ENCODE measurements around the gene DDX52.
A peak's percentile ranks its signal among the peaks of the same experiment; 100 is the strongest.

Gene DDX52

GRCh38 chr17:37574427-37574826 is 68.8 kb downstream of the DDX52 start:
- DNase-seq = no peak

DNA sequence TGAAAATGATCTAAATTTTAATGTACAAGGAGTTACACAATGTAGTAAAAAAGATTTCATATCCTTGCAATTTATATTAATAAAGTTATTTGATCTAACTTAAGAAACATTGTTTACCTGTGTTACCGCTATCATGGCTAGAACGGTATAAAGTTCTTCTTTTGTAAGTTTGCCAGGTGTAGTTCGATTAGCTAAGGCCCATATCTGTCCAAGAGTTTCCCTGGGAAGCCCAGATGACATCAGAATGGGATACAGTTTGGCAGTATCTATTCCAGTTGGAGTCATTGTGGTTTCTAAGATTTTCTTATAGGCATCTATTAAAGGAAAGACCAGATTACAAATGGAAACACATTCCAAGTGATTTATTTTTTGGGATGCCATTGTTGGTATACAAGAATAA is 71.6 kb downstream of the DDX52 start:
- DNase-seq = no peak

DNA sequence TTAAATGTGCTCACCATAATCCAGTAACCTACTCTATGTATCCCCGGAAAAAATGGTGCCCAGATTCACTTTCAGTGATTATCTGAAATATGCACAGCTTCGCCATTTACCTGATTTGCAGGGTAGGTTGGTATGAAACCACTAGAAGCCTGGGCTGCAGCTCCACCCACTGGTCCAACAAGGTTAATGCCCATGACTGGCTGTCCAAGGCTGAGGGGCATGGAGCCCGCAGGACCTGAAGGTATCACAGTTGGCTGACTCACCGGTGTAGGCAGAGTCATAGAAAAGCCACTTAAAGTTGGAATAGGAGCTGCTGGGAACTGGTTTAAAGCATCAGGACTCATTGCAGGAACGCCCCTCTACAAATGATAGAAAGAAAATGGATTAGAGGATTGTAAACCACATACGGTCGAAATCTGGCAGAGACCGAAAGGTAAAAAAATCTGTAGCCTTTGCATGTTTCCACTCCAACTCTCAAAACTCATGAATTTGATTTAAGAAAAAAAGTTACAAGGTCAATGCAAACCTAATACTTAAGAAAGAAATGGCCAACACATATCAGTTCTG is 72.6 kb downstream of the DDX52 start:
- peak; percentile 1 for DNase-seq

DNA sequence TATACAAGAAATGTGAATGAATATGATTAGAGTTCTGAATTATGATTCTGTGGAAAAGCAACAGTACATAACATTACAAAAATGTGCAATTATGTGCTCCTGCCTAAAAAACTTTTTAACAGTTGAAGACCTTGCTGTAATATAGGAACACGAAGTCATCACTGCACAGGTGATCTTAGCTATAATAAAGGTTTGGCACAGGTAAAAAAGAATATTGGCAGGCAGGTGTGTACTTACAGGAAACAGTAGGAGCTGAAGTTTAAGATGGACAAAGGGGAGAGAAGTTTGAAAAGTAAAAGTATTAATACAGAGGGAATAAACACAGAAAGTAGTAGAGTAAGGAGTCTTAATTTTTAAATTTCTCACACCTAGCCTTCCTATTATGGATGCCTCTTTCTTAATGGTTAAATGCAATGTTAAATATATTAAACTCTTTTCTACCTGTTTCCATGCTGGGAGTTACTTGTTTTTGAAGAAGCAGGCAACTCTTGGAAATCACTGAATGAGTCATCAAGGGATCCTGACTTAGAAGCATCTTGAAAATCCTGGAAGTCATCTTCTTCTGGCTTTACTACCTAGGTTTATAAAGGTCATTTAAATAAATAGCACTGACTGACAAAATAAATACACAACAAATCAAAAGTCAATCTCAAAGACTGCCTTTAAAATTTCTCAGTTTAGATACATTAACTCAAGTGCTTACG is 74.7 kb downstream of the DDX52 start:
- no peak for DNase-seq

DNA sequence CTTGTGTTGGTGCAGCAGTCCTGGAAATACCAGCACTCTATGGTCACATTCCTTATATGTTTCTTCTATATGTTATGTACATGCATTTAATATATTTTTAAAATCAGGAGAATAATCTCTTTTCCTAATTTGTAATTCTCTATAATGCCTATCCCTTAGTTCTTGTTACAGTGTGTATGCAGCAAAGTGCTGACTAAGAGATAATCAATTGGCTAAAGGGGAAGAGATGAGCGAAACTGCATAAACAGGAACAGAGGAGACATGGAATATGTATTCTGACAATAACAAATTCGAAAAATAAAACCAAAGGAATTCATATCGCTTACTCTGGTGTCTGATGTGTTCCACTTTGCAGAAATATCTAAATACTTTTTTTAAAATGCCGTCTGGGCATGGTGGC is 75.7 kb downstream of the DDX52 start:
- DNase-seq = no peak

GRCh38 chr17:37567137-37567536 is 76.1 kb downstream of the DDX52 start:
- no peak for DNase-seq

DNA sequence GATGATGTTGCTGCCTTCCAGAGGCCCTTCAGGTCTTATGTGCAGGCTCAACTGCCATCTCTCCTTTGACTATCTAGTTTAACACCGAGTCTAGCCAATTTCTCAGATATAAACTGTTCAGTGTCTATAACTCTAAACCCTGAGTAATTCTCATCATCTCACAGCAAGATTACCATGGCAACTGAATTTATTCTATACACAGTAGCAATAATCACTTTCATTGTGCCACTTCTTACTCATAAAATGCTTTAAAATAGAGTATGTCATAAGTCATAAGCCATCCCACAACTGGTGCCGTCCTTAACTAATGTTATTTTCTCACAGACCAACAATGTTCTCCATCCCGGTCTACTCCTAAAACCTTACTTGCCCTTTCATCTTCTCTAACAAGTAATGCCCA is 79.0 kb downstream of the DDX52 start:
- no peak for DNase-seq

GRCh38 chr17:37562016-37562745 is 81.1 kb downstream of the DDX52 start:
- no peak for DNase-seq

All from NCI-H526 treated with DMSO at 0.1 percent for 48 hours (cell line).